Immature natural killer cell (primary cell): ENCODE results near the gene IQCK. TPM values are rescaled to one million over a fixed set of nuclear protein-coding genes. Genes with fewer than 3 reads are reported as not detected.

Experiments
- DNase-seq, 3 donors: peaks; one replicate each; pipeline ENCODE4 v3.0.0; 2022; ENCODE audit warnings: mixed read lengths in 1 of 3
- H3K27ac Mint-ChIP-seq, 6 donors: one replicate each; pipeline ENCODE4 v1.8.0; 2020; ENCODE audit warnings: mixed read lengths in 6 of 6, mild to moderate bottlenecking in 5 of 6, inconsistent platforms in 4 of 6, moderate library complexity in 3 of 6
- H3K27me3 Mint-ChIP-seq, 3 donors: one replicate each; pipeline ENCODE4 v1.8.0; 2020 to 2021; ENCODE audit warnings: low read depth in 3 of 3, mild to moderate bottlenecking in 3 of 3, mixed read lengths in 3 of 3, moderate library complexity in 3 of 3, inconsistent platforms in 1 of 3
- H3K36me3 Mint-ChIP-seq, 3 donors: one replicate each; pipeline ENCODE4 v1.8.0; 2020; ENCODE audit warnings: mixed read lengths in 3 of 3, inconsistent platforms in 2 of 3, mild to moderate bottlenecking in 2 of 3
- H3K4me1 Mint-ChIP-seq, 2 donors: one replicate each; pipeline ENCODE4 v1.8.0; 2020; ENCODE audit warnings: inconsistent platforms in 2 of 2, mild to moderate bottlenecking in 2 of 2, mixed read lengths in 2 of 2, moderate library complexity in 1 of 2
- H3K4me3 Mint-ChIP-seq, 5 donors: one replicate each; pipeline ENCODE4 v1.8.0; 2020; ENCODE audit warnings: mild to moderate bottlenecking in 5 of 5, mixed read lengths in 5 of 5, inconsistent platforms in 3 of 5, moderate library complexity in 3 of 5
- H3K9me3 Mint-ChIP-seq, 6 donors: one replicate each; pipeline ENCODE4 v1.8.0; 2020; ENCODE audit warnings: mild to moderate bottlenecking in 6 of 6, mixed read lengths in 6 of 6, inconsistent platforms in 4 of 6, moderate library complexity in 3 of 6
- polyA plus RNA-seq, 3 donors: library from polyadenylated mRNA; unstranded; fragments of 300-500 nt; fragmentation: Illumina TruSeq; gene quantifications; one replicate each; pipeline ENCODE4 v1.2.3, GENCODE V29; 2021

Gene IQCK
- polyA plus RNA-seq, 3 donors from 2014 or later, result 0.95 to 3.5 TPM; not detected in 1

- no peaks in the 10 kb centered on the region for H3K36me3 Mint-ChIP-seq
- peaks cover 0 to 4% (median 0%) of the 10 kb centered on the region in 3 donors for H3K27me3 Mint-ChIP-seq
- H3K9me3 Mint-ChIP-seq, result no peaks in the 10 kb centered on the region
- H3K4me3 Mint-ChIP-seq, result no peak overlapping the region
- H3K4me1 Mint-ChIP-seq, result no peaks in the 10 kb centered on the region
- no peak for DNase-seq
- H3K27ac Mint-ChIP-seq, result no peak overlapping the region
Measured at GRCh38 chr16:19854543-19854876, 136.4 kb downstream of the IQCK start.

GRCh38 chr16:19856120-19856519 is 138.0 kb downstream of the IQCK start:
- H3K4me3 Mint-ChIP-seq, result no peak overlapping the region
- H3K9me3 Mint-ChIP-seq, result no peaks in the 10 kb centered on the region
- no peak for DNase-seq
- H3K4me1 Mint-ChIP-seq, result no peaks in the 10 kb centered on the region
- peaks cover 0 to 2% (median 0%) of the 10 kb centered on the region in 3 donors for H3K27me3 Mint-ChIP-seq
- no peak overlapping the region for H3K27ac Mint-ChIP-seq
- H3K36me3 Mint-ChIP-seq, result no peaks in the 10 kb centered on the region

- DNase-seq, result no peak
Measured at GRCh38 chr16:19857593-19858339, 139.7 kb downstream of the IQCK start.

GRCh38 chr16:19858340-19859018 is 140.4 kb downstream of the IQCK start:
- Mint-ChIP-seq H3K27ac (no peak overlapping the region), H3K27me3 (no peaks in the 10 kb centered on the region), H3K9me3 (no peaks in the 10 kb centered on the region), H3K4me1 (no peaks in the 10 kb centered on the region), H3K4me3 (no peak overlapping the region), H3K36me3 (no peaks in the 10 kb centered on the region)
- DNase-seq, result no peak

More at GRCh38 chr16:19857593-19858339, 139.7 kb downstream of the IQCK start:
- Mint-ChIP-seq H3K36me3 (no peaks in the 10 kb centered on the region), H3K4me3 (no peak overlapping the region), H3K27me3 (no peaks in the 10 kb centered on the region), H3K27ac (no peak overlapping the region), H3K9me3 (no peaks in the 10 kb centered on the region), H3K4me1 (no peaks in the 10 kb centered on the region)

- Mint-ChIP-seq H3K27ac (no peak overlapping the region), H3K4me1 (no peaks in the 10 kb centered on the region)
Measured at GRCh38 chr16:19859166-19859565, 141.1 kb downstream of the IQCK start.

GRCh38 chr16:19859603-19860002 is 141.5 kb downstream of the IQCK start:
- no peaks in the 10 kb centered on the region for H3K27me3 Mint-ChIP-seq
- no peak for DNase-seq
- no peaks in the 10 kb centered on the region for H3K36me3 Mint-ChIP-seq
- no peak overlapping the region for H3K4me3 Mint-ChIP-seq
- H3K4me1 Mint-ChIP-seq, result no peaks in the 10 kb centered on the region
- no peak overlapping the region for H3K27ac Mint-ChIP-seq
- no peaks in the 10 kb centered on the region for H3K9me3 Mint-ChIP-seq

More at GRCh38 chr16:19859166-19859565, 141.1 kb downstream of the IQCK start:
- Mint-ChIP-seq H3K36me3 (no peaks in the 10 kb centered on the region), H3K27me3 (no peaks in the 10 kb centered on the region), H3K4me3 (no peak overlapping the region), H3K9me3 (no peaks in the 10 kb centered on the region)
- DNase-seq, result no peak

GRCh38 chr16:19860166-19861041 is 142.3 kb downstream of the IQCK start:
- Mint-ChIP-seq H3K4me1 (no peaks in the 10 kb centered on the region), H3K27ac (no peak overlapping the region), H3K27me3 (no peaks in the 10 kb centered on the region), H3K4me3 (no peak overlapping the region), H3K36me3 (no peaks in the 10 kb centered on the region), H3K9me3 (no peaks in the 10 kb centered on the region)
- no peak for DNase-seq

- Mint-ChIP-seq H3K27ac (no peak overlapping the region), H3K36me3 (no peaks in the 10 kb centered on the region), H3K4me1 (no peaks in the 10 kb centered on the region), H3K4me3 (no peak overlapping the region), H3K9me3 (no peaks in the 10 kb centered on the region), H3K27me3 (no peaks in the 10 kb centered on the region)
- no peak for DNase-seq
Measured at GRCh38 chr16:19861133-19861532, 143.1 kb downstream of the IQCK start.

GRCh38 chr16:19861811-19862327 is 143.8 kb downstream of the IQCK start:
- no peak overlapping the region for H3K27ac Mint-ChIP-seq
- H3K9me3 Mint-ChIP-seq, result no peaks in the 10 kb centered on the region

GRCh38 chr16:19863990-19864389 is 145.9 kb downstream of the IQCK start:
- peaks cover 0 to 3% (median 0%) of the 10 kb centered on the region in 3 donors for H3K27me3 Mint-ChIP-seq
- no peaks in the 10 kb centered on the region for H3K36me3 Mint-ChIP-seq
- no peaks in the 10 kb centered on the region for H3K9me3 Mint-ChIP-seq
- no peak overlapping the region for H3K27ac Mint-ChIP-seq
- no peak overlapping the region for H3K4me3 Mint-ChIP-seq
- DNase-seq, result no peak
- no peaks in the 10 kb centered on the region for H3K4me1 Mint-ChIP-seq

More at GRCh38 chr16:19861811-19862327, 143.8 kb downstream of the IQCK start:
- Mint-ChIP-seq H3K27me3 (no peaks in the 10 kb centered on the region), H3K36me3 (no peaks in the 10 kb centered on the region), H3K4me1 (no peaks in the 10 kb centered on the region), H3K4me3 (no peak overlapping the region)
- no peak for DNase-seq

- Mint-ChIP-seq H3K9me3 (no peaks in the 10 kb centered on the region), H3K27me3 (peaks cover 0 to 3% (median 0%) of the 10 kb centered on the region in 3 donors), H3K4me1 (no peaks in the 10 kb centered on the region), H3K27ac (no peak overlapping the region), H3K4me3 (no peak overlapping the region), H3K36me3 (no peaks in the 10 kb centered on the region)
- no peak for DNase-seq
Measured at GRCh38 chr16:19864566-19864965, 146.5 kb downstream of the IQCK start.

- Mint-ChIP-seq H3K36me3 (no peaks in the 10 kb centered on the region), H3K4me3 (no peak overlapping the region), H3K4me1 (no peaks in the 10 kb centered on the region), H3K9me3 (no peaks in the 10 kb centered on the region), H3K27ac (no peak overlapping the region), H3K27me3 (peaks cover 0 to 4% (median 0%) of the 10 kb centered on the region in 3 donors)
- no peak for DNase-seq
Measured at GRCh38 chr16:19868421-19868820, 150.3 kb downstream of the IQCK start.

GRCh38 chr16:19871721-19872120 is 153.7 kb downstream of the IQCK start:
- Mint-ChIP-seq H3K27me3 (peaks cover 0 to 6% (median 0%) of the 10 kb centered on the region in 3 donors), H3K9me3 (no peaks in the 10 kb centered on the region), H3K4me3 (no peak overlapping the region), H3K27ac (peak overlapping the region in 1 of 6 donors; percentile 10), H3K4me1 (no peaks in the 10 kb centered on the region), H3K36me3 (no peaks in the 10 kb centered on the region)
- no peak for DNase-seq
